Testis (tissue), 3 donors: Measurements from ENCODE around the gene WDR91. TPM values are rescaled to one million over a fixed set of nuclear protein-coding genes. Genes with fewer than 3 reads are reported as not detected.

ENCODE experiments used
- DNase-seq: peaks from one replicate; pipeline ENCODE4 v3.0.0-alpha.2; 2019
- H3K27ac ChIP-seq, 2 donors: fragments of 200-600 bp; sonication (generic); one replicate each; pipeline ENCODE4 v1.5.1; 2019
- H3K27me3 ChIP-seq: fragments of 200-600 bp; sonication (generic); one replicate; pipeline ENCODE4 v1.5.1; 2019
- H3K36me3 ChIP-seq: fragments of 200-600 bp; sonication (generic); one replicate; pipeline ENCODE4 v1.5.1; 2017; ENCODE audit warnings: low read depth; ENCODE audit errors: missing control alignments
- H3K4me1 ChIP-seq: fragments of 200-600 bp; sonication (generic); one replicate; pipeline ENCODE4 v1.5.1; 2019
- H3K4me3 ChIP-seq, 2 donors: fragments of 200-600 bp; sonication (generic); one replicate each; pipeline ENCODE4 v1.5.1; 2017 to 2019
- H3K9me3 ChIP-seq: fragments of 200-600 bp; sonication (generic); one replicate; pipeline ENCODE4 v1.5.1; 2017
- POLR2A ChIP-seq: fragments of 450-650 bp; IDR thresholded peaks from one replicate; pipeline ENCODE4 v1.6.1; 2017; ENCODE audit warnings: antibody characterized with exemption, mild to moderate bottlenecking, moderate library complexity
- WGBS, 2 donors: methylation state at CpG; one replicate each; pipeline ENCODE4 v1.1.5; 2018; 5-methylcytosine and 5-hydroxymethylcytosine counted together
- intact Hi-C: fragments of 100-400 bp; cut with DNase I; formaldehyde crosslinking; loops from one replicate; pipeline ENCODE4 v1.15.1; 2023; ENCODE audit warnings: low total_unique reads
- polyA plus RNA-seq: library from polyadenylated mRNA; stranded (reverse); fragments of 350-450 nt; fragmentation: Illumina TruSeq; extraction: RNeasy Lipid Tissue Mini Kit (QIAGEN cat#74804); gene quantifications from one replicate; pipeline ENCODE4 v1.2.3, GENCODE V29; 2014; ENCODE audit warnings: low read depth, low replicate concordance; ENCODE audit not compliant: insufficient read depth
- total RNA-seq, 2 donors: library from RNA; depleted of rRNA; stranded (reverse); fragments of >200 nt; gene quantifications; one replicate each; pipeline ENCODE4 v1.2.3, GENCODE V29; 2016
- TF ChIP-seq, protein P1 (sequence below), 3 experiments: fragments of 450-650 bp in 2 of 3; fragments of 200-600 bp in 1 of 3; sonication (generic) in 1 of 3; IDR thresholded peaks; one replicate each; pipeline ENCODE4 v1.5.1; 2016 to 2019; ENCODE audit warnings: antibody characterized with exemption in 3 of 3, mild to moderate bottlenecking in 2 of 3, moderate library complexity in 1 of 3

The WDR91 gene
- total and polyA plus RNA-seq, 3 donors from 2014 or later = 23.8 to 46.6 (median 29.5) TPM

DNA sequence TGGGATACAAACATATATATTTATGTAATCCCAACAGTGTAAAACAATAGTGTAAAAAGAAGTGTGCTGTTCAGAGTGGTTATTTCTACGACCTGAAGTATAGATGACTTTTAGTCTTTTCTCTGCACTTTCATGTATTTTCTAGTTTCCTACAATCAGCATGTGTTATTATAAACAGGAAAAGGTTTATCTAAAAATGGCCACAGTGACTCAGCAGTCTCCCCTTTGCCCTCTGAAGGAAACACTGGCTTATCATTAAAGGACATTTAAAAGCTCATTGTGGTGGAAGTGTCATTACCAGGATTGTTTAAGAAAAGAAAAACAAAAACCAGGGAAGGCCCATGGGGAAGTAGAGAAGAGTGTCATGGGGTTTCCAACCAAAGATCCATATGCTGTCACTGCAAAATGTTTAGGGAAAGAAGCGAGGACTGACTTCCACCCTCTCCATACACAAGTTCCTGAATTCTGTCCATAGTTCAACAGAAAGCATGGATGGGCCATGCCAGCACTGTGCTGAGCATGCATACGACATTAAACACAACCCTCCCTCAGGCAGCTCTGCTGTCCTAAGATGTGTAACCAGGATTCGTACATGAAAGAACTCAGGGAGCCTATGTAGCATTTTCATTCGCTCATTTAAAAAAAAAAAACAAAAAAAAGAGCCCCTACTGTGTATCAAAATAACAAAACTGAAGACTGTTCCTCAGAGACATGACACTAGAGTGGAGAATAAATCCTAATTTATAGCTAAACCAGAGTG, 51.0 kb downstream of the WDR91 start:
- intact Hi-C loops = loop anchor here (10.0 kb wide), 2 partner anchors 175 to 475 kb away; partner anchors contain the start of gene AGBL3
- Histone ChIP-seq H3K36me3 (no peaks in the 10 kb centered on the region), H3K4me3 (no peak overlapping the region), H3K9me3 (no peaks in the 10 kb centered on the region), H3K27me3 (no peaks in the 10 kb centered on the region), H3K27ac (peak overlapping the region; percentile 13 to 63), H3K4me1 (peaks cover 4% of the 10 kb centered on the region)
- no peak for DNase-seq
- 80 to 83% methylated on average over 5 of the region's 5 CpGs for WGBS, 2 donors
- TF ChIP-seq POLR2A = no peak
- TF ChIP-seq, protein P1, sequence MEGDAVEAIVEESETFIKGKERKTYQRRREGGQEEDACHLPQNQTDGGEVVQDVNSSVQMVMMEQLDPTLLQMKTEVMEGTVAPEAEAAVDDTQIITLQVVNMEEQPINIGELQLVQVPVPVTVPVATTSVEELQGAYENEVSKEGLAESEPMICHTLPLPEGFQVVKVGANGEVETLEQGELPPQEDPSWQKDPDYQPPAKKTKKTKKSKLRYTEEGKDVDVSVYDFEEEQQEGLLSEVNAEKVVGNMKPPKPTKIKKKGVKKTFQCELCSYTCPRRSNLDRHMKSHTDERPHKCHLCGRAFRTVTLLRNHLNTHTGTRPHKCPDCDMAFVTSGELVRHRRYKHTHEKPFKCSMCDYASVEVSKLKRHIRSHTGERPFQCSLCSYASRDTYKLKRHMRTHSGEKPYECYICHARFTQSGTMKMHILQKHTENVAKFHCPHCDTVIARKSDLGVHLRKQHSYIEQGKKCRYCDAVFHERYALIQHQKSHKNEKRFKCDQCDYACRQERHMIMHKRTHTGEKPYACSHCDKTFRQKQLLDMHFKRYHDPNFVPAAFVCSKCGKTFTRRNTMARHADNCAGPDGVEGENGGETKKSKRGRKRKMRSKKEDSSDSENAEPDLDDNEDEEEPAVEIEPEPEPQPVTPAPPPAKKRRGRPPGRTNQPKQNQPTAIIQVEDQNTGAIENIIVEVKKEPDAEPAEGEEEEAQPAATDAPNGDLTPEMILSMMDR (IDR thresholded peaks at IDR 0.05) = no peak

DNA sequence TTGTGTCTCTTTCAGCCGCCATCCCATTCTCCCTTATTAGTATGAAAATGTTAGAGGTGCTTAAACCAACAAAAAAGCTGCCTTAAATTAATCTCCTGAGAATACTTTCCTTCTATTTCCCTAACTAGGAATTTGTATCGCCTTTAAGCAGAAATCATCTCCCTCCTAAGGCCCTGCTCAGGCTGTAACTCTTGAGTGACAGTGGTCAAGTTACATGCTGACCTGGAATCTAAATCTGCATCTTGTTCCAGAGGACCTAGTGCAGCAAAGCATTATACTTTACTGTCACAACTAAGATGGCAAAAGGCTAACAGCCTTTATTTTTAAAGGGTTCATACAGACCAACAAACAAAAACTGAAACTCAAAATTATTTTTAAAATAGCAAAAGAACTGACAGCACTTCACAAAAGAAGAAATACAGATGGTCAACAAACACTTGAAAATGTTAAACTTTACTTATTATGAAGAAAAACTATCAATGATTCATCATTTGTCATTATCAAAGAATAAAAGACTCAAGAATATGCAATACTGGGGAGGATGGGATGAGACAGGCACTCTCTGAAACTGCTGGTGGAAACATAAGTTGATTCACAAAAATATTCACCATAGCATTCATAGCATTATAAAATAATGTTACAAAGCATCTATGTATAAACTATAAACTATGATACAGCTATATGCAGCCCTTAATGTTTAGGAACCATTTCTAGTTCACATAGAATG, 51.8 kb downstream of the WDR91 start:
- Histone ChIP-seq H3K9me3 (no peaks in the 10 kb centered on the region), H3K36me3 (no peaks in the 10 kb centered on the region), H3K27ac (peak overlapping the region in 1 of 2 donors; percentile 63), H3K27me3 (no peaks in the 10 kb centered on the region), H3K4me1 (peaks cover 4% of the 10 kb centered on the region), H3K4me3 (no peak overlapping the region)
- DNase-seq = no peak
- intact Hi-C loops = loop anchor here (10.0 kb wide), 2 partner anchors 175 to 475 kb away; partner anchors contain the start of gene AGBL3
- TF ChIP-seq POLR2A = no peak
- 74 to 91% methylated on average over 2 of the region's 2 CpGs for WGBS, 2 donors

DNA sequence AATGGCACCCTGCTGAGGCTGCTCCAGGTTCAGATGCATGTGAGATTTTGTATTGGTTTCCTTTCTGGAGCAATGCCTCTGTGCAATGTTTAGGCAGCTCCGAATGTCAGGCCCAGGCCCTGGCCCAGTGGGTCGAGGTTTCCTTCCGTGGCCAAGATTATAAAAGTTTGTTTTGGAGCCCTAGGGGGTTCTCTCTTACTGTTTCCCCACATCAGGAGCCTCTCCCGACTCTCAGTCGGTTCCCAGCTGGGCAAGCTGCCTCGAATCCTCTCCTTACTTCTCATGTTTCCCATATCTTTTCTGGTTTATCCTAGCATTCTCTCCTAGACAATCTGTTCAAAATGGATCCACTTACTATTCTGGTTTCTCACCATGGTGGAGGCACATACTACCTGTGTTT, 52.5 kb downstream of the WDR91 start:
- no peaks in the 10 kb centered on the region for H3K27me3 ChIP-seq
- H3K36me3 ChIP-seq = no peaks in the 10 kb centered on the region
- intact Hi-C loops = no loop called here
- no peak overlapping the region for H3K27ac ChIP-seq
- WGBS, 2 donors = 65 to 71% methylated on average over 6 of the region's 6 CpGs
- no peak overlapping the region for H3K4me3 ChIP-seq
- peaks cover 4% of the 10 kb centered on the region for H3K4me1 ChIP-seq
- no peak for TF ChIP-seq POLR2A
- no peak for DNase-seq
- H3K9me3 ChIP-seq = no peaks in the 10 kb centered on the region

DNA sequence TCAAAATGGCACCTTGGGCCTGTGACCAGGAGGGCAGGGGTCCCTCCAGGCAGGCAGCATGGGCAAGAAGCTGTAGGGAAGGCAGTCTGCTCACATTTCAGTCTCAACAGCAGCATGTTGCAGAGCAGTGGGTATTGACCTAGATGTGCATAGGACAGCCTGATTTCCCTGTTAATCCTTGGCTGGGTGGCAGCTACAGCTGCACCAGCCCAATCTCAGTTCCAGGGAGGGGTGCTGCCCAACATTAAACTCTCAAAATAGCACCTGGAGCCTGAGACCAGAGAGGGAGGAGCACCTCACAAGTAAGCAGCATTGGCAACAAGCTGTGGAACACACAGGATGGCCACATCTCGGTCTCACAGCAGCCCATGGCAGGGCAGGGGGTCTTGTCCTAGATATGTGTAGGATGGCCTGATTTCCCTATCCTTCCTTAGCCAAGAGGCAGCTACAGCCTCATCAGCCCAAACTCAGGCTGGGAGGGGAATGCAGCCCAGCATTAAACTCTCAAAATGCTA, 53.1 kb downstream of the WDR91 start:
- no peak for DNase-seq
- no peaks in the 10 kb centered on the region for H3K36me3 ChIP-seq
- no peaks in the 10 kb centered on the region for H3K27me3 ChIP-seq
- TF ChIP-seq, protein P1 (IDR thresholded peaks at IDR 0.05) = no peak
- no peak for TF ChIP-seq POLR2A
- no peaks in the 10 kb centered on the region for H3K9me3 ChIP-seq
- H3K4me3 ChIP-seq = no peak overlapping the region
- H3K27ac ChIP-seq = no peak overlapping the region
- H3K4me1 ChIP-seq = peaks cover 4% of the 10 kb centered on the region
- intact Hi-C loops = no loop called here
- 100% methylated on average over 1 of the region's 1 CpG; no CpG with 5 or more reads in 1 of the 2 donors for WGBS, 2 donors

DNA sequence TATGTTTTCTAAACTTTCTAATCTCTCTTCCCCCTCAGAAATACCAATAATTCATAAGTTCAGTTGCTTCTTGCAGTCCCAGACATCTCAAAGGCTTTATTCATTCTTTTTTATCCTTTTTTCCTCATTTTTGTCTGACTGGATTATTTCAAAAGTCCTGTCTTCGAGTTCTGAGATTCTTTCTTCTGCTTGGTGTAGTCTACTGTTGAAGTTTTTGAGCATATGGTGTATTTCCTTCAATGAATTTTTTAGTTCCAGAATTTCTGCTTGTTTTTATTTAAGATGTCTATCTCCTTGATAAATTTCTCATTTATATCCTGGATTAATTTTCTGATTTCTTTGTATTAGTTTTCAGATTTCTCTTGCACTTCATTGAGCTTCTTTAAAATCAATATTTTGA, 55.0 kb downstream of the WDR91 start:
- TF ChIP-seq, protein P1 (IDR thresholded peaks at IDR 0.05) = no peak
- TF ChIP-seq POLR2A = no peak
- peaks cover 4% of the 10 kb centered on the region for H3K4me1 ChIP-seq
- H3K9me3 ChIP-seq = no peaks in the 10 kb centered on the region
- no peak overlapping the region for H3K4me3 ChIP-seq
- no peak for DNase-seq
- 85 to 90% methylated on average over 1 of the region's 1 CpG for WGBS, 2 donors
- no peak overlapping the region for H3K27ac ChIP-seq
- H3K36me3 ChIP-seq = no peaks in the 10 kb centered on the region
- no peaks in the 10 kb centered on the region for H3K27me3 ChIP-seq
- intact Hi-C loops = no loop called here
